Measurements from ENCODE around the gene SRC.

SRC gene

GRCh38 chr20:37351689-37352607, 6.0 kb downstream of the SRC start:
- DNase-seq = no peak

DNA sequence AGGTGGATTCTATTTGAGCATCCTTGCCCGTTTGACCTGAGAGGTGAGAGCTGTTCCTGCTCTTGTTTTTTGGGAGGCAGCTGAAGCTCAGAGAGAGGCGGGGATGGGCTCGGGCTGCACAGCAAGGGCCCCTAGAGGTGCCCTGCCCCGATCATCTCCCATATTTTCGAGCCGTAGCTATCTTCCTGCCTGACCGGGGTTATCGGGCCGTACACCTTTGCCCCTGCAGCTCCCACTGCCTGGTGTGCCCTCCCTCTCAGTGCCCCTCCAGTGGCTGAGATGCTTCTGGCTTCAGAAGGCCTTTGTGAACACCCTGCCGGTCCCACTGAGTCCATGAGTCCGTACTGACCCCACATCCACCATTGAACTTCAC, 6.7 kb downstream of the SRC start:
- no peak for DNase-seq

DNA sequence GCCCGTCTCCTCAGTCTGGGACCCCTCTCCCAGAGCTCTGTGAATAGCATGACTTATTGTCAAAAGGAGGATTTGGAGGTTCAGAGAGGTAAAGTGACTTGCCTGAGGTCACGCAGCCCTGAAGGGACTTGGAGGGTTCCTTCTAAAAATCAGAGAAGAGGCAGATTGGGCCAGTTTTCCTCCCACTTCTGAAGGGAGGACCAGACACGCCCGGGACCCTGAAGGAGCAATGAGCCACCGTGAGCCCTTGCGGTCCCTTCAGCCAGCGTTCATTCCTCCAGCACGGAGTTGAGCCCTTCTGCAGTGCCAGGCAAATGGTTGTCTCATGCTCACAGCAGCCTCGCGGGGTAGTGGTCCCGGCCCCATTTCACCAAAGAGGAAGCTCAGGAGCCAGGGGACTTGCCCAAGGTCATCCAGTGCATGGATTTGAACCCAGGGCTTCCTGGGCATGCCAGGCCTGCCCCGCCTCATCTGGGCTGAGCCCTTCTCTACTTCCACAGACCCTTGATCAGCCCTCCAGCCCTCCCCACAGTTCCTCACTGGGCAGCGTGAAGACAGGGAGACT, 7.4 kb downstream of the SRC start:
- DNase-seq = no peak

DNA sequence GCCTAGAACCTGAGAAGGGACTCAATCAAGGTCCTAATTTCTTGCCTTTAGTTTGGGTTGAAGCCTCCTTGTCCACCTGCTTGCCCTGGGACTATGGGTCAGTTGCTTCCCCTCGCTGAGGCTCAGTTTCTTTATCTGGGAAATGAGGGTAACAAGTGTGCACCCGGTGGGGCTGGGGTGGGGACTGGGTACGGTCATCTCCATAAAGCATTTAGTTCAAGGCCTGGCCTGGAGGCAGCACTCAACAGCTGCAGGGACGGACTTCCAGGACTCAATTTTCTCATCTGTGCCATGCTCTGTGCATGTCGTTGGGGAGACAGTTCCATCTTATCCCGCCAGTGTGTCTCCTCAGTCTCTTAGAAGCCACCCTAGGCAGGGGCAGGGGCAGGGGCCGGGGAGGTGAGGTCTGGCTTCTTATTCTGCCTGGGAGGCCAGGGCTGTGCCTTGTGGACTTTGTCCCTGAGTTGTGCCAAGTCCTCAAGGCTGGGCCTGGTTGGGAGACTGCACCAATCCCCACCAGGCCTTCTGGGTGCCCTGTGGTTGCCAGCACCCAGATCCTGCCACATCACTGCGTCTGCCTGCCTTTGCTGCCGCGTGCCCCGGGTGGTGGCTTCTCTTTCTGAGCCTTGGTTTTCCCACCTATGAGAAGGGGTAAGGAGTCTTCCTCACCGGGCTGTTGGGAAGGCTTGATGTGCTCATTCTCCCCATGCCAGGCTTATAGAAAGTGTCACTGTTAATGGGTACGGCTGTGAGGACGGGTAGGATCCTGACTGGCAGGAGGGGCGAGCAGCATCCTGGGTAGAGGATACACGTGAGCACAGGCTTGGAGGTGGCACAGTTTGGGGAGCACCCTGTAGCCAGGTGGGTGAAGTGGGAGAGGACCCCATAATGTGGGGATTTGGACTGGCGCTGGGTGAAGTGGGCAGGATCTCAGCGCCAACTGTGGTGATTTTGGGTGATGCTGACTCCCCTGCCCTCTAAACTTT, 8.6 kb downstream of the SRC start:
- DNase-seq = no peak

DNA sequence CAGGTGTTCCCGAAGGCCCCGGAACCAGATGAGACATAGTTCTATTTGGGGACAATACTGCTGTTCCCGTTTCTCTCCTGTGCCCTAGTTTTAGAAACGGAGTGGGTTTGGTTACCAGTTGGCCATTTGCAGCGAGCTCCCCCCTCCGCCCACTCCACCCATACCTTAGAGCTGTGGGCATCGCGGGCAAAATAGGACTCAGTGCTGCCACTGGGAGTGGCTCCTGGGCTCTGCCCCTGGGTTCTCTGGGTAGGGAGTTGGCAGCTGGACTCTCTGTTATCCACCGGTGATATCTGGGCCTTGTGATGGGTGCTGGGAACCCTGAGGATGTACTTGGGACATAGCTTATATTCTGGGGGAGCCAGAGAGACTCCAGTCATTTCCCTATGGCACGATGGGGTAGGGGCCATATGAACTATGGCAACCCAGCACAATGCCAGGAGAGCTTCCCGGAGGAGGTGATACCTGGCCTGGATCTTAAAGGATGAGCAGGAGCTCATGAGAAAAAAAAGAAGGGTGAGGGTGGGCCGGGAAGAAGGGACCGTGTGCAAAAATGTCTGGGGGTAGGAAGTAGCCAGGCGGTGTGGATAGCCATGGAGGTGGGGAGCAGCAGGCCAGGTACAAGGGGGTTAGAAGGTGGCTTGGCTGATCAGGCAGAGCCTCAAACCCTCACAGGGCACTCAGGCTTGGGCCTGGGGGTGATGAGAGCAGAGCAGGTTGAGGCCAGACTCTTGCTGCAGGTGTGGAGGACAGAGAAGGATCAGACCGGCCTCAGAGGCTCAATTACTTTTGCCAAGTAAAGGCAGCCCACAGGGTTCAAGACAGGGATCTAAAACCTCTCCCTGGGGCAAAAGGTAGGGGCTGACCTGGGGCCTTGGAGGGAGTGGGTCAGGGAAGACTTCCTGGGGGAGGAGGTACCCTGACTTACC, 9.6 kb downstream of the SRC start:
- DNase-seq = no peak

GRCh38 chr20:37356387-37356786, 10.4 kb downstream of the SRC start:
- no peak for DNase-seq

- no peak for DNase-seq
Observed at GRCh38 chr20:37356961-37357371, 11.0 kb downstream of the SRC start.

- DNase-seq = no peak
Observed at GRCh38 chr20:37357481-37358365, 11.8 kb downstream of the SRC start.

GRCh38 chr20:37358366-37359150, 12.6 kb downstream of the SRC start:
- no peak for DNase-seq

- DNase-seq = no peak
Observed at GRCh38 chr20:37359331-37359730, 13.4 kb downstream of the SRC start.

DNA sequence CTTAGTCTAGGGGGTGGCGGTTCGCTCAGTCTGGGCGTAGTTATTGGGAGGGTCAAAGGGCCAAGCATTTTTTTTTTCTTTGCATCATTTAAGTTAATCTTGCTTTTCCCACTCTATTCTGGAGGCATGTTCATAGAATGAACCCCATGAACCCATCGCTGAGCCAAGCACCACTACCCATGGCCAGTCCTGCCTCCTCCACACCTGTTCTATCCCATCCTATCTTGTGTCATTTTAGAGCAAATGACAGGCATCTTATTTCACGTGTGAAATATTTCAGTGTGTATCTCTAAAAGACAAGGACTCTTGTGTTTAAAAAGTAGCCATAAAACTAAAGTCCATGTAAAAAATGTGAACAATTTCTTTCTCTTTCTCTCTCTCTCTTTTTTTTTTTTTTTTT, 13.9 kb downstream of the SRC start:
- no peak for DNase-seq

DNA sequence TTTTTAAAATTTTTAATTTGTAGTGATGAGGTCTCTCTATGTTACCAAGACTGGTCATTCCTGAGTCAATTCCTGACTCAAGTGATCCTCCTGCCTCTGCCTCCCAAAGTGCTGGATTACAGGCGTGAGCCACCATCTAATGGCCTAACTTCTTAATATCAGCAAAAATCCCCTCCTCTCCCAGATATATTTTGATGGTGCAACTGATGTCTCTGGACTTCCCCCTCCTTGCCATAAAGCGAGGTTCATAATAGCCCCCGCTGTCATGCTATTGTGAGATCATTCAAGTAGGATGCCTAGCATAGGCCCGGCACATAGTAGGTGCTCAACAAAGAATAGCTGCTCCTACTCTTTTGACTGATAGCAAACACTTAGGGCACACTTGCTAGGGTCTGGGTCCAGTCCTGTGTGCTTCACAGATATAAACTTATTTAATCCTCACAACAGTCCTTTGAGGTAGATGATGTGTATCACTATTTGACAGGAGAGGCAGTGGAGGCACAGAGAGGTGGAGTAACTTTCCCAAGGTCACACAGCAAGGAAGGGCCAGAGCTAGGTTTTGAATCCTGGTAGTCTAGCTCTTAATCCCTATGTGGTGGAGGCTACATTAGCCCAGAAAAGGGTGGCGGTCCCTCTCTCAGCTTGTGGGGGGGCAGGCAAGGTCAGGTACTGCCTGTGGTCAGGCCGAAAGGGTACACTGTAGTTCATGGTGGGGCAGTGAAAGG, 14.6 kb downstream of the SRC start:
- no peak for DNase-seq

DNA sequence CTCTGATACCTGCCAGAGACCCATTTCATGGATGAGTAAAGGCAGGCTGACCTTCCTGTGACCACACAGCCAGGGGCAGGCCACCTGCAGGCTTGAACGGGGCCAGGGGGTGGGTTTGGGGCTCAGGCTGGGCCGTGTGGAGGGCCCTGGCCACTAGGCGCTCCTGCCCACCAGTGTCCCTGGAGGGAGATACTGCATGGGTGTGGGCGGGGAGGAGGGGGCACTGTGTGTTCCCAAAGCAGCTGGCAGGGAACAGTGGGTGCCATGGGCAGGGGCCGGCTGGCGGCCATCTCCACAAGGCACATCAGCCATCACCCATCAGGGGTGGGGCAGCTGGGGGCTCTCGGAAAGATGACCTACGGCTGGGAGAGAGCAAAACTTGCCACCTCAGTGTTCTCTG, 15.4 kb downstream of the SRC start:
- DNase-seq = no peak

- no peak for DNase-seq
Observed at GRCh38 chr20:37362231-37362792, 16.4 kb downstream of the SRC start.

DNA sequence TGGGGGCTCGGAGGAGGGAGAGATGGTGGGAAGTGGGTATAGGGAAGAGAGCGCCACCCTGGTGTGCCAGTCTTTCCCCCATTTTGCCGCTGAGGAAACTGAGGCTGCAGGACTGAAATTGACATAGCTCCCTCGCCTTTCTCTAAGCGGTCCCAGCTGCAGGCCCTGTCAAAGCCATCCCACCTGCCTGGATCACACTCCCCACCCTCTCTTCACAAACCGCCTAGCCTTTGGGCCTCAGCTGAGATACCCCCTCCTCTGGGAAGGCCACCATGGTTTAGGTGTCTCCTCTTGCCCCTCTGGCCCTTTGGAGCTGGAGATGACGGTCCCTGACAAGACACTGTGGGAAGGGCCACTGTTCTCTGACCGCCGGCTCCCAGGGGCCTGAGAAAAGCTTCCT, 16.9 kb downstream of the SRC start:
- no peak for DNase-seq

DNA sequence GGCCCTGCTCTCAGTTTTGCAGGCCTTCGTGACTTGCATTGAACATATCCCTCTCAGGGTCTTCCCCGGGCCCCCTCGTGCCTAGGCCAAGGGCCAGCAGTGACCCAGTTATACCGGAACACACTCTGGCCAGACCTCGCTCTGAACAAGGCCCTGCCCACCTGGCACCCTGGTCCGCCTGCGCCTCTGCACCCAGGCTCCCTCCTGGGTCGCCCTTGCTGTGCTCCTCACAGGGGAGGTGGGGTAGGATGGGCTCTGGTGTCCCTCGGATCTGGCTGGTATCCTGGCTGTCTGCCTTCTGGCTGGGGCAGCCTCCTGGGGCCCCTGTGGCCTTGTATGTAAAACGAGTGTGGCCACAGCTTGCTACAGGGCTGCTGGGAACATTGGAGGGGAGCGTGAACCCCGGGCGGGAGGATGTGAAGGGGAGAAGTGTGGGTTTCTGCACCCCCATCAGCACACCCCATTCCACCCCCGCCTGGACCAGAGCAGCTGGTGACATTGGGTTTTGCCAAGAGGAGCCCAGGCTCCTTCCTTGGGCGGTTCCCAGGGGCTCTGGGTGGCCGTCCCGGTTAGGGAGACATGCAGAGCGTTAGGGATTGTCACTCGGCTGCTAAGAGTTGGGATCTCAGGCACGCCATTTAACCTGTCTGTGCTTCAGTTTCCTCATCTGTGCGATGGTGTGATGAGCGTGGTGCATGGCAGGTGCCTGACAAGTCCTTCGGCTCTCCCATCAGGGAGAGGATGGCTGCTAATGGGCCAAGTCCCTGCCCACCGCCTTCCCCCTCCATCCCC, 17.5 kb downstream of the SRC start:
- DNase-seq = no peak

DNA sequence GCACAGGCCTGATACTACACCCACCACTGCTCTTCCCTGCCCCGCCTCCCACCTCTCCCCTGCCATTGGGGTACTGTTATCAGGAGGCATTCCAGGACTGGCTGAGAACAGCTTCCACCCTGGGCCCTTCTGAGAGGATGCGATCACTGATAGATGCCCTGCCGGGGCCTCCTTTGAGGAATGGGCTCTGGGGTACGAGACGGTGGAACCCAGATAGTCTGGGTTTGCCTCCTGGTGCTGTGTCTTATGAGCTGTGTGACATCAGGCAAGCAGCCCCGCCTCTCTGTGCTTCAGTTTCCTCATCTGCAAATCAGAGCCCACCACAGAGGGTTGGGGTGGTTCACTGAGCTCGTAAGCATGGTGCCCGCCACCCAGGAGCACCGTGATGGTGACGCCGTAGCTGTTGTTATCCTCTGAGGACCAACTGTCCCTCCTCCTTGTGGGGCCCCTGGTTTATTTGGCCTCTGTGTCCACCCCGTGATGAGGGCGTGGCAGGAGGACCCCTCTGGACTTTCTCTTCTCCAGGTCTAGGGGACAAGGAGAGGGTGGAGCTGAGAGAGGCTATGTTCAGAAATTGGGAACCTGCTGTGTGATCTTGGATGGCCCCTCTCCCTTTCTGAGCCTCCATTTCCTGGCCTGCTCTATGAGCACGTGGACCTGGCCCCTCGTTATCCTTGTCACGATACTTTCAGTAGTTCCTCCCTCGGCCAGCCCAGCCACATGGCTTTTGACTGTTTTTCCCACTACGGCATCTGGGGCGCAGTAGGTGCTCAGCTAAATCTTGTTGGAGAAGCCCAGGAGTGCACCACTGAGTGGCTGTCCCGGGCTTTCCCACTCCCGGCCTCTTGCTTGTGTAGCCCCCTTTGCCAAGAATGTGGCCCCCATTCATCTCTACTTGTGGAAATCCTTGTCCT, 18.3 kb downstream of the SRC start:
- no peak for DNase-seq
